Duodenal mucosa (tissue), 2 donors: ENCODE data around the gene RAB33B.

Experiments used
- H3K27ac ChIP-seq: one replicate; pipeline ENCODE4 v1.7.0; 2013; ENCODE audit warnings: low read depth, low read length
- H3K27me3 ChIP-seq, 2 donors: one replicate each; pipeline ENCODE4 v1.7.0; 2013; ENCODE audit warnings: low read length in 2 of 2, control low read depth in 1 of 2; ENCODE audit not compliant: insufficient read depth in 2 of 2, control insufficient read depth in 1 of 2
- H3K36me3 ChIP-seq, 2 donors: one replicate each; pipeline ENCODE4 v1.7.0; 2013; ENCODE audit warnings: low read length in 2 of 2, control low read depth in 1 of 2; ENCODE audit not compliant: insufficient read depth in 2 of 2, control insufficient read depth in 1 of 2
- H3K4me1 ChIP-seq, 2 donors: one replicate each; pipeline ENCODE4 v1.7.0; 2013; ENCODE audit warnings: low read length in 2 of 2, control low read depth in 1 of 2; ENCODE audit not compliant: insufficient read depth in 2 of 2, control insufficient read depth in 1 of 2
- H3K4me3 ChIP-seq, 2 donors: one replicate each; pipeline ENCODE4 v1.7.0; 2013; ENCODE audit warnings: low read length in 2 of 2, low read depth in 1 of 2
- H3K9ac ChIP-seq, 2 donors: one replicate each; pipeline ENCODE4 v1.7.0; 2013; ENCODE audit warnings: low read length in 2 of 2, low read depth in 1 of 2
- H3K9me3 ChIP-seq, 2 donors: one replicate each; pipeline ENCODE4 v1.7.0; 2013; ENCODE audit warnings: low read length in 2 of 2, control low read depth in 1 of 2; ENCODE audit not compliant: control insufficient read depth in 1 of 2

The RAB33B gene

DNA sequence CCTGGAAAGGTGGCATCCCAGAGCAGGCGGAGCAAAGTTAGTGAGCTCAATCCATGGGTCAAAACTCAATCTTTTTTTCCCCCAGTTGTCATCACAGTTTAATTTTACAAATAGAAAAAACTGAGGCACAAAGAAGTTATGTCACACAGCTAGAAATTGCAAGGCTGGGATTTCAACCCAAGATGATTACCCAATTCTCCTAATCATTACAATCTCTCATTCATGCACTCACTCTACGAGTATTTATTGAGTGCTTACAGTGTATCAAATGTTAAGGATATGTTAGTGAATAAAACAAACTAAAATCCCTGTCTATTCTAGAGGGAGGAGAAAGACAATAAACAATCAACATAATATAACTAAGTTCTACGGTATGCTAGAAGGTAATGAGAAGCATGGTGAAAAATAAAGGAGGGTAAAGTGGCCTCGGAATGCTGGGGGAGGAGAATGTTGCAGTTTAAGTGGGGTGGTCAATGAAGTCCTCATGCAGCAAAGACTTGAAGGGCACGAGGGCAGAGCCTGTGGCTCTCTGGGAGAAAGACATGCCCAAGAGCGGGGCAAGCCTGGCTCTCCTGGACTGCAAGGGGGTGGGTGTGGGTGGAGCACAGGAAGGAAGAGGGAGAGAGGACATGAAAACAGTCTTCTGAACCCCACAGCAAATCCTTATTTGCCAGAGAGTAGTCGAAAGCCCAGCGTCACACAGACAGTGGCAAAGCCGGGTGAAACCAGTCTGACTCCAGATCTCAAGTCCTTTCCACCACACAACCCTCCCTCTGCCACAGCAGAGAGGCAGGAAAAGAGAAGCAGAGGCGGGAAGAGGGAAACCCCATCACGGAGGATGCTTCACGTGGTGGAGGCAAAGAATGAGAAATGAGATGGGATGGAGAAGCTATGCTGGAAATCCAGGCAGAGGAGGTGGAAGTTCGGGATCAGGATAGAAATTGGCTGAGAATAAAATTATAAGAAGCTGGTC, 48.3 kb downstream of the RAB33B start:
- H3K27me3 ChIP-seq: no peaks in the 10 kb centered on the region
- no peaks in the 10 kb centered on the region for H3K4me1 ChIP-seq
- H3K4me3 ChIP-seq: no peak overlapping the region
- no peak overlapping the region for H3K27ac ChIP-seq
- H3K9me3 ChIP-seq: no peaks in the 10 kb centered on the region
- no peak overlapping the region for H3K9ac ChIP-seq
- H3K36me3 ChIP-seq: peaks cover 0 to 6% of the 10 kb centered on the region in 2 donors

- Histone ChIP-seq H3K4me1 (no peaks in the 10 kb centered on the region), H3K27ac (no peak overlapping the region), H3K9me3 (no peaks in the 10 kb centered on the region), H3K36me3 (peaks cover 0 to 11% of the 10 kb centered on the region in 2 donors), H3K9ac (no peak overlapping the region), H3K4me3 (no peak overlapping the region), H3K27me3 (no peaks in the 10 kb centered on the region)
These were observed 49.8 kb downstream of the RAB33B start for GRCh38 chr4:139503622-139504166.

GRCh38 chr4:139506774-139507173, 52.9 kb downstream of the RAB33B start:
- H3K4me1 ChIP-seq: no peaks in the 10 kb centered on the region
- H3K9me3 ChIP-seq: no peaks in the 10 kb centered on the region
- no peak overlapping the region for H3K9ac ChIP-seq
- no peak overlapping the region for H3K27ac ChIP-seq
- no peaks in the 10 kb centered on the region for H3K27me3 ChIP-seq
- H3K36me3 ChIP-seq: peaks cover 8 to 25% of the 10 kb centered on the region in 2 donors
- H3K4me3 ChIP-seq: no peak overlapping the region

DNA sequence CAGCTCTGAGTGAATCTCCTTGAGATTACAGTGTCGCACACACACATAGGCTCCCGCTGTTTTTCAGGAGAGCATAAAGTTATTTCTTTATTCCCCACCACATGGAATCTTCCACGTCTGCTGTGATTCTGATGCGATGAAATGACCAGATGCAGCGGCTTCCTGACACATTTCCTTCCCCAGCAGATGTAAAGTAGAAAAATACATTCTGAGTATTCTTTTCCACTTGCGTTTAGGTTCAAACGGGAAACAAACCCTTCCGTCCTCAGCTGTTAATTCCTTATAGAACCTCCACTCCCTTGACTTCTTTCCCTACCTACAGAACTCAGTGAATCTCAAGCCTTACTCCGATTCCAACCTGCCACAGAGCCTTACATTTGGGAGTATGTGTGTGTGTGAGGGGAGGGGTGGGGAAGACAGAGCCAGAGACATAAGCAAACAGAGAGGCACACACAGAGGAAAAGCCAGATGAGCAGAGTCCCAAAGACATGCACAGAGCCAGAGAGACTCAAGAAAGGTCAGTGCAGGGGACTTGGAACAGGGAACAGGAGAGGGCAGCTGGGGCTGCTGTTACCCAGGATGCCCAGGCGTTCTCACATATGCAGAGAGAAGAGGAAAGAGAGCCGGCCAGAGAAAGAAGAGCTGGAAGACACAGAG, 54.8 kb downstream of the RAB33B start:
- Histone ChIP-seq H3K27me3 (no peaks in the 10 kb centered on the region), H3K4me1 (no peaks in the 10 kb centered on the region), H3K27ac (no peak overlapping the region), H3K9ac (no peak overlapping the region), H3K9me3 (no peaks in the 10 kb centered on the region), H3K36me3 (peaks cover 11 to 27% of the 10 kb centered on the region in 2 donors), H3K4me3 (no peak overlapping the region)

GRCh38 chr4:139509727-139510410, 55.9 kb downstream of the RAB33B start:
- H3K4me1 ChIP-seq: no peaks in the 10 kb centered on the region
- no peaks in the 10 kb centered on the region for H3K9me3 ChIP-seq
- H3K4me3 ChIP-seq: no peak overlapping the region
- H3K9ac ChIP-seq: no peak overlapping the region
- H3K27ac ChIP-seq: no peak overlapping the region
- no peaks in the 10 kb centered on the region for H3K27me3 ChIP-seq
- peaks cover 15 to 31% of the 10 kb centered on the region in 2 donors for H3K36me3 ChIP-seq

- H3K36me3 ChIP-seq: peaks cover 15 to 38% of the 10 kb centered on the region in 2 donors
These were observed 57.4 kb downstream of the RAB33B start for GRCh38 chr4:139511320-139511719.

DNA sequence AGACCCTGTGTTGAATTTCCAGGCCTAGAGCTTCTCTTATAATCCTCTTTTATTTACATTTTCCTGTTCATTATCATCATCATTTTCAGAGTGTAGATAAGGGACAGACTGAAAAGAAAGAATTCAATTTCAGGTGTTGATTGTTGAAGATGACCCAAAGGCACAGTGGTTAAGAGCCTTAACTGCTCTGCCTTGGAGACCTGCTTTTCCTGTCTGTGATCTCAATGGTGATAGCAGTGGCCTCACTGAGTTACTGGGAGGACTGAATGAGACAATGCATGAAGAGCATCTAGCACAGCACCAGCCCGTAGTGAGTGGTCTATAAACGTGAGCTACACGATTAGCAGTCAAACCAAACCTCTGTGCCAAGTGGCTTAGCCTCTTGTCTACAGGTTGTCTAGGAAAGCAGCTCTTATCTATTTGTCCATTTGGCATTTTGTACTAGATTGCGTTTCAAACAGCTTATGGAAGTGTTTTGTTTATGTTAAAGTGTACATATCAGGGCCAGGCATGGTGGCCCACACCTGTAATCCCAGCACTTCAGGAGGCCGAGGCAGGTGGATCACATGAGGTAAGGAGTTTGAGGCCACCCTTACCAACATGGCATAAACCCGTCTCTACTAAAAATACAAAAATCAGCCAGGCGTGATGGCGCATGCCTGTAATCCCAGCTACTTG, 60.6 kb downstream of the RAB33B start:
- Histone ChIP-seq H3K27me3 (no peaks in the 10 kb centered on the region), H3K9ac (no peak overlapping the region), H3K27ac (no peak overlapping the region), H3K36me3 (peaks cover 15 to 41% of the 10 kb centered on the region in 2 donors), H3K4me3 (no peak overlapping the region), H3K9me3 (no peaks in the 10 kb centered on the region), H3K4me1 (no peaks in the 10 kb centered on the region)

More at GRCh38 chr4:139511320-139511719, 57.4 kb downstream of the RAB33B start:
- H3K4me3 ChIP-seq: no peak overlapping the region
- no peaks in the 10 kb centered on the region for H3K4me1 ChIP-seq
- no peaks in the 10 kb centered on the region for H3K27me3 ChIP-seq
- no peak overlapping the region for H3K27ac ChIP-seq
- no peak overlapping the region for H3K9ac ChIP-seq
- no peaks in the 10 kb centered on the region for H3K9me3 ChIP-seq

DNA sequence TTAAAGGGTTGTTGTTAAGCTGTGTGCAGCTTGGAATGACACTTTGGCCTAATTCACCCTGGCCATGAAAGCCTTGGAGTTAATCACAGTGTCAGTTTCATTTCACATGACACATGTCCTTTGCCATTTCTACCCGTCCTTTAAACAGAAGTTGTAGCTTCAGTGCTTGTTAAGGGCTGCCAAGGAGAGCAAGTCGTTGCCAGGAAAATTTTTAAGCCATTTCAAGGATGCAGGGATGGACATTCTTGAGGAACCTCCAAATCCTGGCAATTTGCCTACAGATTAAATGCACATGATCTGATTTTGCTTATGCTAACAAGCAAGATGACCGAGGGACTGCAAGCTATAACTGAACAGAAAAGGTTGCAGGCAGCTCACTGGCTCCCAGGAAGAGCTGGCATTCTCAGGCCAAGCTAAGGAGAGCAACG, 61.6 kb downstream of the RAB33B start:
- peaks cover 15 to 40% of the 10 kb centered on the region in 2 donors for H3K36me3 ChIP-seq
- H3K4me1 ChIP-seq: no peaks in the 10 kb centered on the region
- H3K27ac ChIP-seq: no peak overlapping the region

DNA sequence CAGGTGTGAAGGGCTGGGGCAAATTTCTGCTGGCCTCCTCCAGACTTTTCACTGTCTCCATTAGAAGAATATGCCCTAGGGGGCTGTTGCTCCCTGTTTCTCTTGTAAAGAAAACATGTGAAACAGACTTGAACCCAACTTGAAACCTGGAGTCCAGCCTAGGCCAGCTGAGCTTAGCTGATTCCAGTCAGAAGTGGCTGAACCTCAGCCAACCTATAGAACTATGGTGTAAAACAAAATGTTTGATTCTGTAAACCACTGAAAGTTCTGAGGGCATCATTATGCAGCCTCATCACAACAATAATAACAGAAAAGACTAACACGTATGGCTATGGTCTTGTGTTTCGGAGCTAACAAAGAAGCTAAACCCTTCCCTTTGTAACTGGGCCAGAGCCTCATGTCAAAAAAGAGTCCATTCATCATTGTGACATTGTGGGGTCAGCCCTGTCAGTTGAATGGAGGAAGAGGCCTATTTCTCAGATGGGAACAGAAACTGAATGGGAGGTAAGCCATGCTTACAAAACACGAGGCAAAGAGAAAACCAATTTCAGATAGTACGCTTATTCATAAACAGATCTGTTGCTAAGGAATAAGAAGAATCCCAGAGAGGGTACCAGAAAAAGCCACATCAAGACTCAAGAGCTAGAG, 68.0 kb downstream of the RAB33B start:
- H3K9me3 ChIP-seq: no peaks in the 10 kb centered on the region
- H3K36me3 ChIP-seq: peaks cover 0 to 46% of the 10 kb centered on the region in 2 donors
- peaks cover 3 to 13% of the 10 kb centered on the region in 2 donors for H3K4me1 ChIP-seq
- H3K4me3 ChIP-seq: no peak overlapping the region
- H3K27ac ChIP-seq: no peak overlapping the region
- H3K27me3 ChIP-seq: no peaks in the 10 kb centered on the region
- H3K9ac ChIP-seq: no peak overlapping the region

More for the DNA sequence above, 61.6 kb downstream of the RAB33B start:
- no peaks in the 10 kb centered on the region for H3K9me3 ChIP-seq
- no peak overlapping the region for H3K4me3 ChIP-seq
- H3K27me3 ChIP-seq: no peaks in the 10 kb centered on the region
- no peak overlapping the region for H3K9ac ChIP-seq
